ENCODE data around the gene POLR3GL. TPM values are rescaled to one million over a fixed set of nuclear protein-coding genes. Genes with fewer than 3 reads are reported as not detected.

The POLR3GL gene
- total RNA-seq, 4 donors from 2014 or later, result 3.3 to 28.1 (median 8.6) TPM

DNA sequence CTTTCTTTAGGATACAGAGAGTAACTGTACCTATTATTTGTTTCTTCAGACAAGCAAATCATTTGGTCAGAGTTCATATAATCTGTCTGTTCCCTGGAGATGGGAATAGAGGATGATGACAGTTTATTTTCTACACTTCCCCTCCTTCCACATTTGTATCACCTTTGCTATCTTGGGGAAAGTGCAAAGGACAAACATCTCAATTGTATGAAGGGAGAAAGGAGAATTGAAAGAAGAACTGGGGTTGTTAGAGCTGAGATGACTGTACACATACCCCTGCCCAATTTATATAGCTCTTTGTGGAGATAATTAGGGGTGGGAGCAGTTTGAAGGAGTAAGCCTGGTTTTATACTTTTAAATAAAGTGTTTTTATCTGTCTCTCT, 14.0 kb downstream of the POLR3GL start:
- H3K9me3 ChIP-seq, result no peaks in the 10 kb centered on the region
- no peaks in the 10 kb centered on the region for H3K27me3 ChIP-seq
- H3K27ac ChIP-seq, result peak overlapping the region; percentile 96 to 100
- peaks cover 12 to 26% of the 10 kb centered on the region in 2 donors for H3K4me1 ChIP-seq
- intact Hi-C loops (cut with DNase I; ENCODE audit: low total_unique reads), result loop anchor here (5.0 kb wide), 1 partner anchor 34 kb away; no protein-coding TSS in a partner anchor
- H3K4me3 ChIP-seq, result peak overlapping the region in 1 of 2 donors; percentile 18
- TF ChIP-seq, protein P1, sequence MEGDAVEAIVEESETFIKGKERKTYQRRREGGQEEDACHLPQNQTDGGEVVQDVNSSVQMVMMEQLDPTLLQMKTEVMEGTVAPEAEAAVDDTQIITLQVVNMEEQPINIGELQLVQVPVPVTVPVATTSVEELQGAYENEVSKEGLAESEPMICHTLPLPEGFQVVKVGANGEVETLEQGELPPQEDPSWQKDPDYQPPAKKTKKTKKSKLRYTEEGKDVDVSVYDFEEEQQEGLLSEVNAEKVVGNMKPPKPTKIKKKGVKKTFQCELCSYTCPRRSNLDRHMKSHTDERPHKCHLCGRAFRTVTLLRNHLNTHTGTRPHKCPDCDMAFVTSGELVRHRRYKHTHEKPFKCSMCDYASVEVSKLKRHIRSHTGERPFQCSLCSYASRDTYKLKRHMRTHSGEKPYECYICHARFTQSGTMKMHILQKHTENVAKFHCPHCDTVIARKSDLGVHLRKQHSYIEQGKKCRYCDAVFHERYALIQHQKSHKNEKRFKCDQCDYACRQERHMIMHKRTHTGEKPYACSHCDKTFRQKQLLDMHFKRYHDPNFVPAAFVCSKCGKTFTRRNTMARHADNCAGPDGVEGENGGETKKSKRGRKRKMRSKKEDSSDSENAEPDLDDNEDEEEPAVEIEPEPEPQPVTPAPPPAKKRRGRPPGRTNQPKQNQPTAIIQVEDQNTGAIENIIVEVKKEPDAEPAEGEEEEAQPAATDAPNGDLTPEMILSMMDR (IDR thresholded peaks at IDR 0.05), result no peak
- TF ChIP-seq POLR2A (IDR thresholded peaks at IDR 0.05), result no peak
- no peaks in the 10 kb centered on the region for H3K36me3 ChIP-seq
- no peak for DNase-seq

DNA sequence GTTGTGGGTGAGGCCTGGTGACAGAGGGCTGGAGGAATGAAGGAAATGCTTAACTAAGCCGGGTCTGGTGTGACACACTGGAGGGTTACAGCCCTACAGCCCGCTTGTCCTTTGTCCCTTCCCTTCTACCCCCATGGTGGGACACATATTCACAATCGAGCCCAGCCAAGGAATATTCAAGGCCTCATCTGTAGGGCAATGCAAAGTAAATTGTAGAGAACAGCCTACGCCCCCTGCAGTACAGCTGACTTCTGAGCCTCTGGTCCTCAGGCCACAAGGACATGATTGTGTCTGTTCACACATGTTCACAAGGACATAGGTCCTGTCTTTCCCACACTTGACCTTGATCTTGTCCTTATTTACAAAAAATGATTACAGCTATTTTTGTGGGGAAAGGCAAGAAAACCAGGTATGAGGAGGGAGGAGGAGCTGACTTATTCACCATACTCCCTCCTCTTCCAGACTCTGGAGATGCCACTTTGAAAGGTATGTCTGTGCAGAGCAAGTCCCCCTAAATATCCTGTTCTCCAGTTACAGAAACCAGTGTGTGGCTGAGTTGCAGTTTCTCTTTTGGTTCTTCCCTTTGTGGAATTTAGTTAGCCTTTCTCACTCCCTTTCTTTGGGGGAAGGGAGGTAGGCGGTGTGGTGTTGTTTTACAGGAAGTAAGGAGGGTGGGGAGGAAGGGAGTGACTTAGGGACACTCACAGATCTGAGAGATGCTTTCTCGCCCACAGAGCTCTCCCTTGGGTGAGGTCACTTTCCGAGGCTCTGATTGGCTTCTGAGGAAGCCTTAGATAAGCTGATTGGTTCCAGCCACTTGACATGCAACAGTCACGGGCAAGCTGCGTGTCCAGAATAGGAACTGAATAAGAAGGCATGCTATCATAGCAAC, 14.6 kb downstream of the POLR3GL start:
- intact Hi-C loops (cut with DNase I; ENCODE audit: low total_unique reads), result loop anchor here (5.0 kb wide), 1 partner anchor 33 kb away; no protein-coding TSS in a partner anchor
- Histone ChIP-seq H3K9me3 (no peaks in the 10 kb centered on the region), H3K27me3 (no peaks in the 10 kb centered on the region), H3K4me3 (peak overlapping the region; percentile 22 to 28), H3K27ac (peak overlapping the region; percentile 96 to 100), H3K36me3 (no peaks in the 10 kb centered on the region), H3K4me1 (peaks cover 12 to 27% of the 10 kb centered on the region in 2 donors)
- peak; percentile 91 to 98 for DNase-seq
- TF ChIP-seq, protein P1 (IDR thresholded peaks at IDR 0.05), result peak; percentile 4 to 19 (median 10)
- peak; percentile 91 for TF ChIP-seq POLR2A (IDR thresholded peaks at IDR 0.05)

DNA sequence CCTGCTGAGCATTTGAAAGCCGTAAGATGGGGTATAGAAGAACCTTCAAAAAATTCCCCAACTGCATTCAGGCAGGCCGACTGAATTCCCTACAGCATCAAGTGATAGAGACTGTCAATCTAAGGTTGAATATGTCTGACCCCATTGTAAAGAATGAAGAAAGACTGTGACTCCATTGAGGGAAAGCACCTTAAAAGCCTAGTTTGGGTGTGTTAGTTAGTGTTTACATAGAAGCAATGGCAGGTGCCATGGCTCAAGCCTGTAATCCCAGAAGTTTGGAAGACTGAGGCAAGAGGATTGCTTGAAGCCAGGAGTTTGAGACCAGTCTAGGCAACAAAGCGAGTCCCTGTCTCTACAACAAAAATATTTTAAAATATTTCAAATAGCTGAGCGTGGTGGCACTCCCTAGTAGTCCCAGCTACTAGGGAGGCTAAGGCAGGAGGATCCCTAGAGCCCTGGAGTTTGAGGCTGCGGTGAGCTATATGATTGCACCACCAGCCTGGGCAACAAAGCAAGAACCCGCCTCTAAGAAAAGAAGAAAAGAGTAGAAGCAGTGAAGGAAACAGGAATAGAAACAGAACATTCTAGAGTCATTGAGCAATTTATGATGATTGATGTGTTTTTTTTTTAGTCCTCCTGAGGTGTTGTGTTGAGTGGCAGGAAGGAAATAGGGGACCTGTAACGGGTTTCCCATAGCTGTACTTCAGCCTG, 15.4 kb downstream of the POLR3GL start:
- no peaks in the 10 kb centered on the region for H3K36me3 ChIP-seq
- H3K9me3 ChIP-seq, result no peaks in the 10 kb centered on the region
- H3K4me3 ChIP-seq, result peak overlapping the region in 1 of 2 donors; percentile 28
- TF ChIP-seq, protein P1 (IDR thresholded peaks at IDR 0.05), result no peak
- TF ChIP-seq POLR2A (IDR thresholded peaks at IDR 0.05), result peak in 1 of 2 donors; percentile 1
- H3K27me3 ChIP-seq, result no peaks in the 10 kb centered on the region
- peak overlapping the region; percentile 96 to 100 for H3K27ac ChIP-seq
- intact Hi-C loops (cut with DNase I; ENCODE audit: low total_unique reads), result loop anchor here (5.0 kb wide), 1 partner anchor 32 kb away; no protein-coding TSS in a partner anchor
- peaks cover 12 to 27% of the 10 kb centered on the region in 2 donors for H3K4me1 ChIP-seq
- DNase-seq, result no peak

DNA sequence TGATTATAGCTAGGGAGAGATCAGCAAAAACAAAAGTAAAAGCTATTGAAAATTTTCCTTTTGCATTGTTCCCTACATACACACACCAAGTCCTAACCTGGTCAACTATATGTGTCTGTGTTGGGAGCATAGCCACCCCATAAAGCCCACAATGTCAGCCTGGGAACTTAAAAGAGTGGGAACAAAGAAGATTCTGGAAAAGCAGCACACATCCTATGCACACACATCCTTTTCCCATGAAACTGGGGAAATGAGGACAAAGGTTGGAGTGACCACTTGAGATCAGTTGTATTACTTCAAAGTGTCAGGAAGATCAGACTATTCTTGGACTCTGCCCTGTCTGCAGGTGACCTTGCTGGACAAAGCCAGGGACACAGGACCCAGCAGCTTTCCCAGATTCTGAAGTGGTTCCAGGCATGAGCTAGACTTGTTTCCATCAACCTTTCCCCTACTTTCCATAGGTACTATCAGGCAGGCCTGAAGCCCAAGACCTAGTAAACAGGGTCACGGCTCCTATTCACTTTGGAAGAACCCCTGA, 16.0 kb downstream of the POLR3GL start:
- no peak overlapping the region for H3K4me3 ChIP-seq
- intact Hi-C loops (cut with DNase I; ENCODE audit: low total_unique reads), result no loop called here

More for the DNA sequence above, 16.0 kb downstream of the POLR3GL start:
- peaks cover 12 to 31% of the 10 kb centered on the region in 2 donors for H3K4me1 ChIP-seq
- TF ChIP-seq POLR2A (IDR thresholded peaks at IDR 0.05), result no peak
- TF ChIP-seq, protein P1 (IDR thresholded peaks at IDR 0.05), result no peak
- no peaks in the 10 kb centered on the region for H3K27me3 ChIP-seq
- no peaks in the 10 kb centered on the region for H3K9me3 ChIP-seq
- peak overlapping the region; percentile 96 to 100 for H3K27ac ChIP-seq
- no peaks in the 10 kb centered on the region for H3K36me3 ChIP-seq
- DNase-seq, result peak in 1 of 2 donors; percentile 36
